Measurements from ENCODE around the gene MAGEA1.
"Not testable (repeated sequence)": the region's sequence is repeated elsewhere in the genome, so short reads cannot be mapped to it uniquely, and the experiment has no call there.

Gene MAGEA1

DNA sequence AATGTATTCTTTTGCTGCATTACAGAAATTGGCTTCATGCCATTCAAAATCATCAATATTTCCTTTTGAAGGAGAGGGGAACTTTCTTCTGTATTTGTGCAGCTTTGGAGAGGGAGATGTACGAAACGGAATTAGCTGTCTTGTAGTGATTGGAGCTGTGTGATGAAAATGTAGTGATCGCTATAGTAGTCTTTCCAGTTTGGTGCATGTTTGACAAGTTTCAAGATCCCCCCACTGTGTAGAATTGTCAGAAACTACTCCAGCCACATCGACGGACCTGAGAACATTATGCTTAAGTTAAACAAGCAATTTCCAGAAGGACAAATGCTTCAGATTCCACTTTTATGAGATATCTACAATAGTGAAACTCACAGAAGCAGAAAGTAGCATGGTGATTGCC, 21.6 kb upstream of the MAGEA1 start:
- Histone ChIP-seq H3K4me1 (ENCODE audit: insufficient read depth, low read length, severe bottlenecking) (no peaks in the 10 kb centered on the region), H3K27me3 (ENCODE audit: insufficient read depth, low read length) (no peaks in the 10 kb centered on the region), H3K9ac (ENCODE audit: low read length) (no peak overlapping the region), H4K20me1 (ENCODE audit: insufficient read depth, low read length) (no peaks in the 10 kb centered on the region), H3K36me3 (ENCODE audit: insufficient read depth, low read length) (no peaks in the 10 kb centered on the region), H2AFZ (ENCODE audit: low read length) (no peak overlapping the region), H3K79me2 (ENCODE audit: insufficient read depth, low read length) (no peaks in the 10 kb centered on the region), H3K4me2 (ENCODE audit: low read length) (no peak overlapping the region), H3K9me2 (ENCODE audit: low read depth, low read length) (no peaks in the 10 kb centered on the region), H3K4me3 (ENCODE audit: low read depth, low read length, poor library complexity, severe bottlenecking) (no peak overlapping the region), H3K27ac (ENCODE audit: low read depth, low read length, poor library complexity, severe bottlenecking) (no peak overlapping the region), H3F3A (ENCODE audit: insufficient read depth, low read length) (no peaks in the 10 kb centered on the region), H3K9me3 (ENCODE audit: low read length) (no peaks in the 10 kb centered on the region)
- no peak for TF ChIP-seq EZH2 (IDR thresholded peaks at IDR 0.05; ENCODE audit: borderline replicate concordance, low read length)

DNA sequence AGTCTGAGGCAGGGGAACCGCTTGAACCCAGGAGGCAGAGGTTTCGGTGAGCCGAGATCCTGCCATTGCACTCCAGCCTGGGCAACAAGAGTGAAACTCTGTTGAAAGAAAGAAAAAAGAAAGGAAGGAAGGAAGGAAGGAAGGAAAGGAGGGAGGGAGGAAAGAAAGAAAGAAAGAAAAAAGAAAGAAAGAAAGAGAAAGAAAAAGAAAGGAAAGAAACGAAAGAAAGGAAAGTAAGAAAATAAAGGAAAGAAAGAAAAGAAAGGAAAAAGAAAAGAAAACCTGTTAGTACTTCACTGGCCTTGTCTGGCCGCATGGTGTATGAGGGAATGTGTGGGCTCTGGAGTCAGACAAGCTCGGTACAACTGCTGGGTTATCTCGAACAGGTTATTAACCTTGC, 20.8 kb upstream of the MAGEA1 start:
- no peaks in the 10 kb centered on the region for H3K4me1 ChIP-seq (ENCODE audit: insufficient read depth, low read length, severe bottlenecking)
- H2AFZ ChIP-seq (ENCODE audit: low read length): no peak overlapping the region
- no peaks in the 10 kb centered on the region for H3K79me2 ChIP-seq (ENCODE audit: insufficient read depth, low read length)
- no peak overlapping the region for H3K4me2 ChIP-seq (ENCODE audit: low read length)
- H3K27ac ChIP-seq (ENCODE audit: low read depth, low read length, poor library complexity, severe bottlenecking): no peak overlapping the region
- H3K36me3 ChIP-seq (ENCODE audit: insufficient read depth, low read length): no peaks in the 10 kb centered on the region
- no peak overlapping the region for H3K9ac ChIP-seq (ENCODE audit: low read length)
- TF ChIP-seq EZH2 (IDR thresholded peaks at IDR 0.05; ENCODE audit: borderline replicate concordance, low read length): no peak
- TF ChIP-seq, protein P1, sequence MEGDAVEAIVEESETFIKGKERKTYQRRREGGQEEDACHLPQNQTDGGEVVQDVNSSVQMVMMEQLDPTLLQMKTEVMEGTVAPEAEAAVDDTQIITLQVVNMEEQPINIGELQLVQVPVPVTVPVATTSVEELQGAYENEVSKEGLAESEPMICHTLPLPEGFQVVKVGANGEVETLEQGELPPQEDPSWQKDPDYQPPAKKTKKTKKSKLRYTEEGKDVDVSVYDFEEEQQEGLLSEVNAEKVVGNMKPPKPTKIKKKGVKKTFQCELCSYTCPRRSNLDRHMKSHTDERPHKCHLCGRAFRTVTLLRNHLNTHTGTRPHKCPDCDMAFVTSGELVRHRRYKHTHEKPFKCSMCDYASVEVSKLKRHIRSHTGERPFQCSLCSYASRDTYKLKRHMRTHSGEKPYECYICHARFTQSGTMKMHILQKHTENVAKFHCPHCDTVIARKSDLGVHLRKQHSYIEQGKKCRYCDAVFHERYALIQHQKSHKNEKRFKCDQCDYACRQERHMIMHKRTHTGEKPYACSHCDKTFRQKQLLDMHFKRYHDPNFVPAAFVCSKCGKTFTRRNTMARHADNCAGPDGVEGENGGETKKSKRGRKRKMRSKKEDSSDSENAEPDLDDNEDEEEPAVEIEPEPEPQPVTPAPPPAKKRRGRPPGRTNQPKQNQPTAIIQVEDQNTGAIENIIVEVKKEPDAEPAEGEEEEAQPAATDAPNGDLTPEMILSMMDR (IDR thresholded peaks at IDR 0.05; ENCODE audit: low read length): no peak
- H3K9me2 ChIP-seq (ENCODE audit: low read depth, low read length): no peaks in the 10 kb centered on the region
- H3K27me3 ChIP-seq (ENCODE audit: insufficient read depth, low read length): no peaks in the 10 kb centered on the region
- H3K4me3 ChIP-seq (ENCODE audit: low read depth, low read length, poor library complexity, severe bottlenecking): no peak overlapping the region
- no peaks in the 10 kb centered on the region for H3F3A ChIP-seq (ENCODE audit: insufficient read depth, low read length)
- no peaks in the 10 kb centered on the region for H3K9me3 ChIP-seq (ENCODE audit: low read length)
- H4K20me1 ChIP-seq (ENCODE audit: insufficient read depth, low read length): no peaks in the 10 kb centered on the region

DNA sequence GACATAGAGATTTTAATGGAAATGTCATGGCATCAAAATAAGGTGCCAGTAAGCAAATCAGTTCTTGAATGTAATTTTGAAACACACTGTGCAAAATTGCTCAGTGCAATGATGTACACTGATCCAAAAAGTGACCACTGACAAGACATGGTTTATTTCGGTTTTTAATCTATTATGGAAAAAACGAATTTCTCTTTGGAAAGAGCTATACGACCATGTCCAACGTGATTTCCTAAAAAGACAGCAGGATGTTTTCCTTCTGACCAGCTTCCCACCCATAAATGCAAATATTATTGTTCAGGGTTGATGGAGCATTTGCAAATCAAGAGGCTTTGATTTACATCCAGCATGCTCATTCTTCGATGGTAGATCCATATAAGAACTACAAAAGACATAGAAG, 17.1 kb upstream of the MAGEA1 start:
- Histone ChIP-seq H3K27me3 (ENCODE audit: insufficient read depth, low read length) (no peaks in the 10 kb centered on the region), H2AFZ (ENCODE audit: low read length) (no peak overlapping the region), H3F3A (ENCODE audit: insufficient read depth, low read length) (no peaks in the 10 kb centered on the region), H3K4me1 (ENCODE audit: insufficient read depth, low read length, severe bottlenecking) (no peaks in the 10 kb centered on the region), H3K9me2 (ENCODE audit: low read depth, low read length) (no peaks in the 10 kb centered on the region), H4K20me1 (ENCODE audit: insufficient read depth, low read length) (no peaks in the 10 kb centered on the region), H3K9me3 (ENCODE audit: low read length) (no peaks in the 10 kb centered on the region), H3K4me3 (ENCODE audit: low read depth, low read length, poor library complexity, severe bottlenecking) (no peak overlapping the region), H3K9ac (ENCODE audit: low read length) (no peak overlapping the region), H3K36me3 (ENCODE audit: insufficient read depth, low read length) (no peaks in the 10 kb centered on the region), H3K27ac (ENCODE audit: low read depth, low read length, poor library complexity, severe bottlenecking) (no peak overlapping the region), H3K79me2 (ENCODE audit: insufficient read depth, low read length) (no peaks in the 10 kb centered on the region), H3K4me2 (ENCODE audit: low read length) (no peak overlapping the region)
- TF ChIP-seq, protein P1 (IDR thresholded peaks at IDR 0.05; ENCODE audit: low read length): no peak
- TF ChIP-seq EZH2 (IDR thresholded peaks at IDR 0.05; ENCODE audit: borderline replicate concordance, low read length): no peak

DNA sequence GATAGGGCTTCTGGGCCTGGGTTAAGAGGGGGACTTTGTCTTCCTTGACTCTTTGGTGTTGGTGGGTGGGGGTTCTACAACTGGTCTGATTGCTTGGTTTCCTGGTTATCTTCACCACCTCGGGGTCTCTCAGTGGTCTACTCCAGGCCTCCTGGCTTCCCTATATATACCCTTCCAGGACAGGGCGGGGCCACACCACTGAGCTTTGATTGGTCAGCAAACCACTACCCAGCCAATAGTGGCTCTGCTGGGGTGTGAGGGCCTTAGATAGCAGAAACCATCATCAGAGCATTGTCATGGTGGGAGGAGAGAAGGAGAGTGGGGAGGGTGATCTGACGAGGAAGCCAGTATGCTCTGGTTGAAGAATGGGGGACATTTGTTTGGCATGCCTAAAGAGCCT, 14.4 kb upstream of the MAGEA1 start:
- Histone ChIP-seq H3K79me2 (ENCODE audit: insufficient read depth, low read length) (no peaks in the 10 kb centered on the region), H2AFZ (ENCODE audit: low read length) (no peak overlapping the region), H3K9me3 (ENCODE audit: low read length) (no peaks in the 10 kb centered on the region), H3K4me2 (ENCODE audit: low read length) (no peak overlapping the region), H3K4me1 (ENCODE audit: insufficient read depth, low read length, severe bottlenecking) (no peaks in the 10 kb centered on the region), H3K9ac (ENCODE audit: low read length) (no peak overlapping the region), H3K9me2 (ENCODE audit: low read depth, low read length) (no peaks in the 10 kb centered on the region), H3F3A (ENCODE audit: insufficient read depth, low read length) (no peaks in the 10 kb centered on the region), H3K27me3 (ENCODE audit: insufficient read depth, low read length) (no peaks in the 10 kb centered on the region), H3K27ac (ENCODE audit: low read depth, low read length, poor library complexity, severe bottlenecking) (no peak overlapping the region), H4K20me1 (ENCODE audit: insufficient read depth, low read length) (no peaks in the 10 kb centered on the region), H3K36me3 (ENCODE audit: insufficient read depth, low read length) (no peaks in the 10 kb centered on the region), H3K4me3 (ENCODE audit: low read depth, low read length, poor library complexity, severe bottlenecking) (no peak overlapping the region)
- TF ChIP-seq EZH2 (IDR thresholded peaks at IDR 0.05; ENCODE audit: borderline replicate concordance, low read length): no peak
- TF ChIP-seq, protein P1 (IDR thresholded peaks at IDR 0.05; ENCODE audit: low read length): no peak

DNA sequence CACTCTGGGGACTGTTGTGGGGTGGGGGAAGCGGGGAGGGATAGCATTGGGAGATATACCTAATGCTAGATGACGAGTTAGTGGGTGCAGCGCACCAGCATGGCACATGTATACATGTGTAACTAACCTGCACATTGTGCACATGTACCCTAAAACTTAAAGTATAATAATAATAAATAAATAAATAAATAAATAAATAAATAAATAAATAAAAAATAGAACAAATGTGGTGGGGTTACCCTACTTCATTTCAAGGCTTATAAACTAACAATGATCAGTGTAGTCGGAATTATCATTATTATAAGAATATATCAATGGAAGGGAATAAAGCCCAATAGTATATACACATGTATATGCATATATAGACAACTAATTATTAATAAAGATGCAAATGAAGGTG, 10.7 kb upstream of the MAGEA1 start:
- not testable (repeated sequence) for H3K4me2 ChIP-seq (ENCODE audit: low read length); H3K27ac ChIP-seq (ENCODE audit: low read depth, low read length, poor library complexity, severe bottlenecking); H3F3A ChIP-seq (ENCODE audit: insufficient read depth, low read length); H3K4me3 ChIP-seq (ENCODE audit: low read depth, low read length, poor library complexity, severe bottlenecking); H3K4me1 ChIP-seq (ENCODE audit: insufficient read depth, low read length, severe bottlenecking); H3K27me3 ChIP-seq (ENCODE audit: insufficient read depth, low read length); H4K20me1 ChIP-seq (ENCODE audit: insufficient read depth, low read length); H2AFZ ChIP-seq (ENCODE audit: low read length); H3K36me3 ChIP-seq (ENCODE audit: insufficient read depth, low read length); H3K79me2 ChIP-seq (ENCODE audit: insufficient read depth, low read length); H3K9me3 ChIP-seq (ENCODE audit: low read length); H3K9me2 ChIP-seq (ENCODE audit: low read depth, low read length); H3K9ac ChIP-seq (ENCODE audit: low read length)

All from OCI-LY1 (cell line).